Natural killer cell (primary cell): ENCODE measurements around the gene GPBAR1. TPM values are rescaled to one million over a fixed set of nuclear protein-coding genes. Genes with fewer than 3 reads are reported as not detected.

Experiments
- ATAC-seq, 3 donors: fragments of 150-1000 bp in 2 of 3; fragments of 200-7000 bp in 1 of 3; cut with Tn5 transposase; 1 replicate in 1 of 3; 2 replicates in 2 of 3; pipeline ENCODE4 v1.10.0; 2021; ENCODE audit warnings: mild to moderate bottlenecking in 2 of 3, moderate library complexity in 2 of 3
- DNase-seq, 2 donors: peaks; one replicate each; pipeline versions ENCODE4 v3.0.0 to v3.0.0-alpha.2; 2013 to 2021; ENCODE audit warnings: mixed read lengths in 1 of 2
- H3K27ac ChIP-seq: one replicate; pipeline ENCODE4 v1.5.1; 2013; ENCODE audit warnings: mild to moderate bottlenecking, low read length
- H3K27me3 ChIP-seq: one replicate; pipeline ENCODE4 v1.6.1; 2013; ENCODE audit warnings: low read length; ENCODE audit not compliant: control insufficient read depth, insufficient read depth
- H3K36me3 ChIP-seq: one replicate; pipeline ENCODE4 v1.6.1; 2013; ENCODE audit warnings: low read length; ENCODE audit not compliant: control insufficient read depth, insufficient read depth
- H3K4me1 ChIP-seq: one replicate; pipeline ENCODE4 v1.6.1; 2013; ENCODE audit warnings: low read length; ENCODE audit not compliant: control insufficient read depth, insufficient read depth
- H3K4me3 ChIP-seq: one replicate; pipeline ENCODE4 v1.5.1; 2013; ENCODE audit warnings: low read length
- H3K9me3 ChIP-seq: one replicate; pipeline ENCODE4 v1.6.1; 2013; ENCODE audit warnings: low read length; ENCODE audit not compliant: control insufficient read depth, insufficient read depth
- H3K27ac Mint-ChIP-seq, 2 donors: one replicate each; pipeline ENCODE4 v1.8.0; 2022; ENCODE audit warnings: mild to moderate bottlenecking in 2 of 2, mixed read lengths in 2 of 2, moderate library complexity in 1 of 2
- H3K27me3 Mint-ChIP-seq, 2 donors: one replicate each; pipeline ENCODE4 v1.8.0; 2022; ENCODE audit warnings: low read depth in 2 of 2, mixed read lengths in 2 of 2
- H3K36me3 Mint-ChIP-seq: one replicate; pipeline ENCODE4 v1.8.0; 2022; ENCODE audit warnings: mixed read lengths
- H3K4me1 Mint-ChIP-seq, 2 donors: one replicate each; pipeline ENCODE4 v1.8.0; 2022; ENCODE audit warnings: mixed read lengths in 2 of 2
- H3K4me3 Mint-ChIP-seq: one replicate; pipeline ENCODE4 v1.8.0; 2022; ENCODE audit warnings: mild to moderate bottlenecking, moderate library complexity, mixed read lengths
- H3K9me3 Mint-ChIP-seq, 2 donors: one replicate each; pipeline ENCODE4 v1.8.0; 2022; ENCODE audit warnings: mixed read lengths in 2 of 2
- CTCF ChIP-seq: fragments of 200-600 bp; IDR thresholded peaks from one replicate; pipeline ENCODE4 v1.8.0; 2022; ENCODE audit warnings: antibody characterized with exemption
- WGBS: methylation state at CpG from one replicate; pipeline ENCODE4 v1.1.7; 2013; ENCODE audit warnings: missing lambda C conversion rate; ENCODE audit not compliant: insufficient coverage; 5-methylcytosine and 5-hydroxymethylcytosine counted together
- intact Hi-C: fragments of 100-400 bp; cut with micrococcal nuclease; formaldehyde crosslinking; loops from one replicate; pipeline ENCODE4 v1.14.2; 2022
- total RNA-seq, 4 donors: library from RNA; stranded (reverse); fragments of 120-200 nt in 1 of 4; gene quantifications; one replicate each; pipeline versions ENCODE4 v1.2.3 to v1.2.4, GENCODE V29; 2013 to 2022

The GPBAR1 gene
- total RNA-seq, 3 donors from 2014 or later (not counting 1 experiment from before 2014, with no cell fraction given): 1.4 to 3.3 (median 2.6) TPM

GRCh38 chr2:218290316-218291261 lies 29.8 kb downstream of the GPBAR1 start:
- H3K4me1 ChIP-seq: peaks cover 73% of the 10 kb centered on the region
- intact Hi-C loops: no loop called here
- no peak for TF ChIP-seq CTCF
- H3K27ac ChIP-seq: peak overlapping the region; percentile 86
- H3K4me3 ChIP-seq: peak overlapping the region; percentile 55
- 30% methylated on average over 12 of the region's 12 CpGs for WGBS
- Mint-ChIP-seq H3K27ac (peak overlapping the region; percentile 100), H3K27me3 (no peaks in the 10 kb centered on the region), H3K36me3 (no peaks in the 10 kb centered on the region), H3K4me1 (peaks cover 62 to 79% of the 10 kb centered on the region in 2 donors), H3K9me3 (no peaks in the 10 kb centered on the region), H3K4me3 (peak overlapping the region; percentile 92)
- ATAC-seq (no peak), DNase-seq (peak in 1 of 2 donors; percentile 78)
- H3K27me3 ChIP-seq: no peaks in the 10 kb centered on the region
- no peaks in the 10 kb centered on the region for H3K9me3 ChIP-seq
- no peaks in the 10 kb centered on the region for H3K36me3 ChIP-seq

- H3K9me3 ChIP-seq: no peaks in the 10 kb centered on the region
- no peaks in the 10 kb centered on the region for H3K36me3 ChIP-seq
- H3K27ac ChIP-seq: peak overlapping the region; percentile 86
- Mint-ChIP-seq H3K27me3 (no peaks in the 10 kb centered on the region), H3K9me3 (no peaks in the 10 kb centered on the region), H3K4me3 (peak overlapping the region; percentile 92), H3K27ac (peak overlapping the region; percentile 100), H3K4me1 (peaks cover 53 to 70% of the 10 kb centered on the region in 2 donors), H3K36me3 (no peaks in the 10 kb centered on the region)
- H3K27me3 ChIP-seq: no peaks in the 10 kb centered on the region
- TF ChIP-seq CTCF: no peak
- intact Hi-C loops: loop anchor here (1.0 to 2.0 kb wide), 2 partner anchors 21 to 105 kb away; partner anchors contain the start of genes AAMP and PNKD
- H3K4me3 ChIP-seq: peak overlapping the region; percentile 55
- H3K4me1 ChIP-seq: peaks cover 64% of the 10 kb centered on the region
- ATAC-seq: peak in 1 of 3 donors; percentile 2
- peak in 1 of 2 donors; percentile 47 for DNase-seq
- 18% methylated on average over 12 of the region's 12 CpGs for WGBS
These were observed 30.7 kb downstream of the GPBAR1 start for GRCh38 chr2:218291318-218292047.

GRCh38 chr2:218292048-218293014 lies 31.5 kb downstream of the GPBAR1 start, which contains the start of gene TMBIM1:
TSS of gene TMBIM1 (minus strand) at chr2:218292503. CDS start at chr2:218282141, 10,362 bp downstream.
- DNase-seq (peak; percentile 86 to 91), ATAC-seq (peak; percentile 90 to 97 (median 95))
- peak within 1 kb of the TSS; percentile 55 for H3K4me3 ChIP-seq
- Mint-ChIP-seq H3K27ac (peak within 1 kb of the TSS; percentile 100), H3K4me3 (peak within 1 kb of the TSS; percentile 92), H3K27me3 (no peaks in the 10 kb centered on the region), H3K36me3 (no peaks in the 10 kb centered on the region), H3K9me3 (no peaks in the 10 kb centered on the region), H3K4me1 (peaks cover 44 to 61% of the 10 kb centered on the region in 2 donors)
- peaks cover 55% of the 10 kb centered on the region for H3K4me1 ChIP-seq
- 3% methylated on average over 57 of the region's 63 CpGs for WGBS
- H3K9me3 ChIP-seq: no peaks in the 10 kb centered on the region
- TF ChIP-seq CTCF: peak; percentile 95
- intact Hi-C loops: loop anchor here (1.0 to 2.0 kb wide), 2 partner anchors 22 to 104 kb away; partner anchors contain the start of genes AAMP and PNKD
- H3K27ac ChIP-seq: peak within 1 kb of the TSS; percentile 86
- no peaks in the 10 kb centered on the region for H3K27me3 ChIP-seq
- H3K36me3 ChIP-seq: no peaks in the 10 kb centered on the region
